NOMO-1 (cell line): ENCODE data around the gene ESRRA.

Experiments used
- DNase-seq, 2 experiments: peaks; one replicate each; lab custom pipeline; 2025; ENCODE audit not compliant: unreplicated experiment in 2 of 2; lab: John Stamatoyannopoulos, UW

The ESRRA gene

GRCh38 chr11:64361659-64362058 lies 56.3 kb downstream of the ESRRA start:
- no peak for DNase-seq

GRCh38 chr11:64362339-64362738 lies 57.0 kb downstream of the ESRRA start:
- no peak for DNase-seq

- DNase-seq = no peak
Observed at GRCh38 chr11:64364435-64364834, 59.1 kb downstream of the ESRRA start.

GRCh38 chr11:64364911-64365310 lies 59.6 kb downstream of the ESRRA start:
- no peak for DNase-seq
